AG09309 (cell line): ENCODE results near the gene GABARAPL2.
A peak's percentile ranks its signal among the peaks of the same experiment; 100 is the strongest.
"Not testable (repeated sequence)": the region's sequence is repeated elsewhere in the genome, so short reads cannot be mapped to it uniquely, and the experiment has no call there.

Source experiments
- DNase-seq: peaks from one replicate; pipeline ENCODE4 v3.0.0-alpha.2; 2010; ENCODE audit warnings: low read depth
- H3K4me3 ChIP-seq: 2 replicates; pipeline ENCODE4 v1.5.1; 2011; ENCODE audit warnings: mild to moderate bottlenecking, low read depth, low read length, moderate library complexity; ENCODE audit not compliant: control insufficient read depth
- CTCF ChIP-seq: IDR thresholded peaks from 2 replicates; pipeline ENCODE4 v1.5.1; 2011; ENCODE audit warnings: mild to moderate bottlenecking, low read depth, low read length, inconsistent platforms; ENCODE audit not compliant: insufficient read depth, control insufficient read depth; ENCODE audit errors: missing control alignments

Gene GABARAPL2

DNA sequence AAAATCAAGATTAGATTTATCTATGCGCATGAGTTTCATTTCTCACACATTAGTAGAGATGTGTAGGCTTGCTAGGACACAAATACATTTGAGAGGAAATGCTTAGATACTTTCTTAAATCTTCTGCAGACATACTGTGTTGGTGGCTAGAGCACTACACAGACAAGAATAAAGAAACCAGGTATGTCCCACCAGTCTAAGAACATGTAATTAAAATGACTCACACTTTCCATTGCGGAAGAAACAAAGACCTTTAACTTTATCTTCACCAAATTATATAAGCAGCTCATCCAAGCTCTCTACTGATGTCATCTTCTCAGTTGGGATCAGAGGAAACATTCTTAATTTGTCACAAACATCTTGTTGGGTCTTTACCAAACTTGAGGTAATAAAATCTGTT is 12.5 kb downstream of the GABARAPL2 start:
- no peak for TF ChIP-seq CTCF
- H3K4me3 ChIP-seq: no peak overlapping the region
- DNase-seq: no peak

DNA sequence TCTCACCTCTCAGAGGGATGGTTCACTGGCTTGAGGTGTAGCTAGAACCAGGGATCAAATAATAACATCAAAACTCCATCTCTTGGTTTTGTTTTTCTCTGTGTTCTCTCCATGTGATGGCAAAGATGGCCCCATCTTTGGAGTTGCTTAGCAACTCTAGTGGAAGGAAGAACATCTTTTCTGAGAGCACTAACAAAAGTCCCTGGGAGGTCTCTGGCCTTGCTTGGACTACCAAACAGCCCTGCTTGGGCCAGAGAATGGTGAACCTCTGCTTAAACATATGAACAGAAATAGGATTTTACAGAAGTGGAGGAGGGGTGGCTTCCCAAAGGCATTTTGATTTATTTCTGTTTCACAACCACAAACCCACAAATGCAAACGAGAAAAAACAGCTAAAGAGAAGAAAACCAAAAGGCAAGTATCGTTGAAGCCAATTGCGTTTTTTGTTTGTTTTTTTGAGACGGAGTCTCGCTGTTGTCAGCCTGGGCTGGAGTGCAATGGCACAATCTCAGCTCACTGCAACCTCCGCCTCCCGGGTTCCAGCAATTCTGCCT is 13.2 kb downstream of the GABARAPL2 start:
- H3K4me3 ChIP-seq: no peak overlapping the region
- TF ChIP-seq CTCF: no peak
- DNase-seq: no peak

DNA sequence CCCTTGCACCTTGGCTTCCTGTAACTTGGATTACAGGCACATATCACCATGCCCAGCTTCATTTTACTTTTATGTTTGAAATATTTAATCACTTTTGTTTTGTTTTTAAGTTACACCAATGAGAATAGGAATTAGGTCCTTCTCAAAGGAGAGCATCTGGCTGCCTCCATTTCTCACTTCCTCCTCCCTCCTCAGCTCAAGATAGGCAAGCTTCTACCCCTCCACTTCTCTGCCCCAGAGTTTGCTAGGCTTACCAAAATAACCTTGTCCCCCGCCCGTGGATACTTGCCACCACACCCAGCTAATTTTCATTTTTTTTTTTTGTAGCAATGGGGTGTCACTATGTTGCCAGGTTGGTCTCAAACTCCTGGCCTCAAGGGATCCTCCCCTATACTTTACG is 17.9 kb downstream of the GABARAPL2 start:
- no peak overlapping the region for H3K4me3 ChIP-seq
- TF ChIP-seq CTCF: no peak
- DNase-seq: no peak

GRCh38 chr16:75588716-75589115 is 22.5 kb downstream of the GABARAPL2 start:
- TF ChIP-seq CTCF: no peak
- DNase-seq: no peak
- H3K4me3 ChIP-seq: no peak overlapping the region

- no peak for TF ChIP-seq CTCF
- H3K4me3 ChIP-seq: no peak overlapping the region
- no peak for DNase-seq
Observed at GRCh38 chr16:75589306-75589705, 23.1 kb downstream of the GABARAPL2 start.

DNA sequence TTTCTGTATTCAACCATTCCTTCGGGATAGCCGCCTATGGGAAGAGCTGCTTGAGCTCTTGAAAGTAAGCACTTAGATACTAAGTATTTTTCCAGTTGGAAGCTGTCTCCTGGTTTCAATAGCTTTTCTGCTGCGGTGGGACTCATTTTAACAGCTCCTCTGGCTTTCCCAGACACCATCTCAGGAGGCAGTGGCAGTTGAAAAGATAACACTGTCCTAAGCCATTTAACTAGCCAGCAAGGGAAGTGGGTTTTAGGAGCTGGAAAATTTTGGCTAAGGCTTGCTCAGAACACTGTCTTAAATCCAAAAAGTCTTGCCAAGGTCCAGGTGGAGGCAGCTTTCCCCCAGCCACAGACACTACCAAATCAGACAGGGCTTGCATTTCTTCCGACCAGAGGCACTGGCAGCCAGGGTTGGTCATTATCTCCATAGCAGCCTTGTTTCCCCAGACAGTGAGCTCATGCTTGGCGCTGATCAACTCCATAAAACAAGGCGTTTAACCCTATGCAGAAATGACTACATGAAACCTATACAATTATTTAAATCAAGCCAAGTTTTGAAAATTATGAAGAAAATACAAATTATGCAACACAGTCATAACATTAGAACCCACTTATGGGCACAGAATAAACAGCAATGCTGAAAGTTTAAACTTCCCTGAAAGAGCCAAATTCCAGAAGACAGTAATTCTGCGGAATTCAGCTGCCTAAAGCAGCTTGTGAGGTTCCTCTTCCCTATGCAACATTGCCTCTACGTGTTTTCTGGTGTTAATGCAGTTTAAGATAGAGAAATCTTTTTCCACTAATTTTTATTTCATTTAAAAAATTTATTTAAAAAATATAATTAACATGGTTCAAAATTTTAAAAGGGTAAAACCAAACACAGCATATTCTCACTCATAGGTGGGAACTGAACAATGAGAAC is 25.0 kb downstream of the GABARAPL2 start:
- H3K4me3 ChIP-seq: no peak overlapping the region
- DNase-seq: peak; percentile 52

DNA sequence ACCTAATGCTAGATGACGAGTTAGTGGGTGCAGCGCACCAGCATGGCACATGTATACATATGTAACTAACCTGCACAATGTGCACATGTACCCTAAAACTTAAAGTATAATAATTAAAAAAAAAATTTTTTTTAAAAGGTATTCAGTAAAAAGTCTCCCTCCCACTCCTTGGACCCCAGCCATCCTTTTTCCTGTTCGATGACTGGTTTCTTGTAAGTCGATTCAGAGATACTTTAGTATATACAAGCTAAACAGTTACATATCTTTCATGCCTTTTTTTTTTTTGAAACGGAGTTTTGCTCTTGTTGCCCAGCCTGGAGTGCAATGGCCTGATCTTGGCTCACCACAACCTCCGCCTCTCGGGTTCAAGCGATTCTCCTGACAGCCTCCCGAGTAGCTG is 25.7 kb downstream of the GABARAPL2 start:
- H3K4me3 ChIP-seq, DNase-seq: not testable (repeated sequence)

More for the DNA sequence above, 25.0 kb downstream of the GABARAPL2 start:
- peak; percentile 22 for TF ChIP-seq CTCF
